SK-N-SH (cell line): Measurements from ENCODE around the gene LNPEP. TPM values are rescaled to one million over a fixed set of nuclear protein-coding genes. Genes with fewer than 3 reads are reported as not detected.

Experiments
- CTCF ChIA-PET: fragments of 300-600, 350-600 bp; formaldehyde crosslinking; extraction: SDS; loops from one replicate; lab custom pipeline; 2021; lab: Yijun Ruan, JAX
- POLR2A ChIA-PET: fragments of 350-600 bp; sonication (Branson Sonifier 250); formaldehyde crosslinking; extraction: SDS; loops from one replicate; lab custom pipeline; 2020; ENCODE audit warnings: antibody characterized with exemption, inconsistent platforms; lab: Yijun Ruan, JAX
- DNase-seq: peaks from one replicate; pipeline ENCODE4 v3.0.0; 2012
- H2AFZ ChIP-seq: fragments of 200-600 bp; sonication (generic); 2 replicates; pipeline ENCODE4 v1.8.1; 2016; ENCODE audit warnings: antibody characterized with exemption, mild to moderate bottlenecking, low read depth
- H3F3A ChIP-seq: fragments of 200-600 bp; sonication (generic); replicated peaks from 2 replicates; pipeline ENCODE3; 2016; ENCODE audit warnings: antibody characterized with exemption, mild to moderate bottlenecking; ENCODE audit not compliant: insufficient read depth
- H3K27ac ChIP-seq, 2 experiments: fragments of 200-500 bp in 1 of 2; fragments of 200-600 bp in 1 of 2; sonication (Bioruptor generic) in 1 of 2; sonication (generic), shearing (Covaris generic) in 1 of 2; 2 replicates each; pipeline versions ENCODE4 v1.5.1 to v1.6.1; 2014 to 2016; ENCODE audit warnings: low read depth in 2 of 2, inconsistent platforms in 1 of 2, low read length in 1 of 2, mild to moderate bottlenecking in 1 of 2, mixed read lengths in 1 of 2
- H3K27me3 ChIP-seq: fragments of 200-600 bp; sonication (generic), shearing (Covaris generic); 2 replicates; pipeline ENCODE4 v1.6.1; 2016; ENCODE audit warnings: mixed run types; ENCODE audit not compliant: insufficient read depth
- H3K36me3 ChIP-seq, 2 experiments: fragments of 200-500 bp in 1 of 2; fragments of 200-600 bp in 1 of 2; sonication (Bioruptor generic) in 1 of 2; sonication (generic) in 1 of 2; replicated peaks in 1 of 2; 2 replicates each; pipeline versions ENCODE3 to v1.5.1; 2014 to 2016; ENCODE audit warnings: low read length in 1 of 2, mild to moderate bottlenecking in 1 of 2; ENCODE audit not compliant: insufficient read depth in 2 of 2, control insufficient read depth in 1 of 2
- H3K4me1 ChIP-seq, 2 experiments: fragments of 200-500 bp in 1 of 2; fragments of 200-600 bp in 1 of 2; sonication (Bioruptor generic) in 1 of 2; sonication (generic), shearing (Covaris generic) in 1 of 2; 2 replicates each; pipeline versions ENCODE4 v1.5.1 to v1.6.1; 2014 to 2016; ENCODE audit warnings: low read depth in 1 of 2, low read length in 1 of 2, mixed run types in 1 of 2; ENCODE audit not compliant: insufficient read depth in 2 of 2, control insufficient read depth in 1 of 2
- H3K4me2 ChIP-seq: fragments of 200-600 bp; sonication (generic), shearing (Covaris generic); 2 replicates; pipeline ENCODE4 v1.6.1; 2017; ENCODE audit warnings: mixed run types
- H3K4me3 ChIP-seq, 2 experiments: fragments of 200-500 bp in 1 of 2; fragments of 200-600 bp in 1 of 2; sonication (Bioruptor generic) in 1 of 2; sonication (generic), shearing (Covaris generic) in 1 of 2; 2 replicates each; pipeline versions ENCODE4 v1.5.1 to v1.8.1; 2014 to 2016; ENCODE audit warnings: low read depth in 2 of 2, inconsistent platforms in 1 of 2, low read length in 1 of 2, mild to moderate bottlenecking in 1 of 2, mixed read lengths in 1 of 2, moderate library complexity in 1 of 2
- H3K79me2 ChIP-seq: fragments of 200-600 bp; sonication (generic); 2 replicates; pipeline ENCODE4 v1.8.1; 2017; ENCODE audit warnings: mild to moderate bottlenecking; ENCODE audit not compliant: insufficient read depth
- H3K9ac ChIP-seq: fragments of 200-600 bp; sonication (generic); 2 replicates; pipeline ENCODE4 v1.6.1; 2017; ENCODE audit warnings: mixed run types
- H3K9me2 ChIP-seq: fragments of 200-600 bp; sonication (generic); 2 replicates; pipeline ENCODE4 v1.6.1; 2017; ENCODE audit warnings: mixed run types
- H3K9me3 ChIP-seq: fragments of 200-600 bp; sonication (generic); 2 replicates; pipeline ENCODE4 v1.6.1; 2017; ENCODE audit warnings: mixed run types, mild to moderate bottlenecking, moderate library complexity
- H4K20me1 ChIP-seq: fragments of 200-600 bp; sonication (generic); 2 replicates; pipeline ENCODE4 v1.6.1; 2017; ENCODE audit warnings: mild to moderate bottlenecking, mixed run types; ENCODE audit not compliant: insufficient read depth
- CTCF ChIP-seq: fragments of 200-600 bp; sonication (generic); IDR thresholded peaks from 2 replicates; pipeline ENCODE4 v1.6.1; 2017; ENCODE audit warnings: antibody characterized with exemption, mild to moderate bottlenecking, moderate library complexity
- ELF1 ChIP-seq: IDR thresholded peaks from 2 replicates; pipeline ENCODE4 v1.4.0; 2012
- EZH2phosphoT487 ChIP-seq: fragments of 200-600 bp; sonication (generic); IDR thresholded peaks from 2 replicates; pipeline ENCODE4 v1.6.1; 2017; ENCODE audit warnings: low read depth, mixed run types, mild to moderate bottlenecking, antibody characterized with exemption, moderate library complexity, borderline replicate concordance
- FOSL2 ChIP-seq: IDR thresholded peaks from 2 replicates; pipeline ENCODE4 v1.4.0; 2012; ENCODE audit warnings: low read depth, mild to moderate bottlenecking, moderate library complexity, borderline replicate concordance
- FOXJ3 ChIP-seq: sonication (generic); formaldehyde crosslinking; IDR thresholded peaks from 2 replicates; pipeline ENCODE4 v1.5.1; 2020; ENCODE audit warnings: mild to moderate bottlenecking, missing genetic modification reagents
- FOXM1 ChIP-seq: IDR thresholded peaks from 2 replicates; pipeline ENCODE4 v1.4.0; 2012; ENCODE audit warnings: low read depth, mild to moderate bottlenecking
- GABPA ChIP-seq: IDR thresholded peaks from 2 replicates; pipeline ENCODE4 v1.4.0; 2012; ENCODE audit warnings: low read depth, mild to moderate bottlenecking
- JUND ChIP-seq: IDR thresholded peaks from 2 replicates; pipeline ENCODE4 v1.4.0; 2012
- NRF1 ChIP-seq: IDR thresholded peaks from 2 replicates; pipeline ENCODE4 v1.6.1; 2012; ENCODE audit warnings: low read depth, mild to moderate bottlenecking, low read length
- PBX3 ChIP-seq: IDR thresholded peaks from 2 replicates; pipeline ENCODE4; 2012
- POLR2AphosphoS5 ChIP-seq: IDR thresholded peaks from 2 replicates; pipeline ENCODE4 v1.6.1; 2012; ENCODE audit warnings: low read depth, low read length
- REST ChIP-seq: IDR thresholded peaks from 2 replicates; pipeline ENCODE4 v1.6.1; 2012; ENCODE audit warnings: mild to moderate bottlenecking, low read depth, low read length, moderate library complexity
- SIN3A ChIP-seq: IDR thresholded peaks from 2 replicates; pipeline ENCODE4 v1.6.1; 2012; ENCODE audit warnings: low read depth, mild to moderate bottlenecking, low read length, moderate library complexity, borderline replicate concordance
- TCF12 ChIP-seq: IDR thresholded peaks from 2 replicates; pipeline ENCODE4 v1.4.0; 2012
- TEAD4 ChIP-seq: IDR thresholded peaks from 2 replicates; pipeline ENCODE4 v1.4.0; 2012; ENCODE audit warnings: mild to moderate bottlenecking, borderline replicate concordance; ENCODE audit not compliant: insufficient read depth
- USF1 ChIP-seq: IDR thresholded peaks from 2 replicates; pipeline ENCODE4 v1.4.0; 2012; ENCODE audit warnings: low read depth, borderline replicate concordance
- YY1 ChIP-seq: IDR thresholded peaks from 2 replicates; pipeline ENCODE4 v1.4.0; 2012; ENCODE audit warnings: low read depth, mild to moderate bottlenecking
- WGBS: methylation state at CpG from one replicate; pipeline ENCODE4 v1.1.6; 2017; ENCODE audit warnings: low lambda C conversion rate; 5-methylcytosine and 5-hydroxymethylcytosine counted together
- polyA plus RNA-seq, 3 experiments: library from polyadenylated mRNA; depleted of rRNA; stranded (reverse); fragments of >200 nt; gene quantifications; 2 replicates each; pipeline ENCODE4 v1.2.3, GENCODE V29; 2012

Gene LNPEP
- polyA plus RNA-seq, 1 of the 3 experiments (the other 2 are of a cell fraction), result 4.3 TPM

GRCh38 chr5:96905864-96906263 is 30.0 kb upstream of the LNPEP start:
- POLR2A ChIA-PET, result no interaction called here

More at GRCh38 chr5:96905864-96906263, 30.0 kb upstream of the LNPEP start:
- H3K36me3 ChIP-seq, result no peaks in the 10 kb centered on the region
- no peaks in the 10 kb centered on the region for H3K9me3 ChIP-seq
- no peaks in the 10 kb centered on the region for H3K27me3 ChIP-seq
- no peak overlapping the region for H3K9ac ChIP-seq
- no peak for DNase-seq
- no peak overlapping the region for H3K27ac ChIP-seq
- H3F3A ChIP-seq, result no peaks in the 10 kb centered on the region
- no peaks in the 10 kb centered on the region for H4K20me1 ChIP-seq
- no peak for TF ChIP-seq USF1
- no peak for TF ChIP-seq TCF12
- TF ChIP-seq ELF1, result no peak
- TF ChIP-seq SIN3A, result no peak
- TF ChIP-seq JUND, result no peak
- no peak for TF ChIP-seq FOXJ3 (CRISPR knock-in tag)
- no peak for TF ChIP-seq GABPA
- TF ChIP-seq CTCF, result no peak
- TF ChIP-seq EZH2phosphoT487, result no peak
- no peak for TF ChIP-seq FOXM1
- TF ChIP-seq FOSL2, result no peak
- no peak for TF ChIP-seq YY1
- TF ChIP-seq PBX3, result no peak
- TF ChIP-seq NRF1, result no peak
- TF ChIP-seq POLR2AphosphoS5, result no peak
- TF ChIP-seq REST, result no peak
- TF ChIP-seq TEAD4, result no peak
- no peaks in the 10 kb centered on the region for H3K9me2 ChIP-seq
- H3K79me2 ChIP-seq, result no peaks in the 10 kb centered on the region
- H3K4me2 ChIP-seq, result no peak overlapping the region
- CTCF ChIA-PET, result no interaction called here
- H3K4me1 ChIP-seq, result no peaks in the 10 kb centered on the region
- no peak overlapping the region for H2AFZ ChIP-seq
- WGBS, result 92% methylated on average over 3 of the region's 3 CpGs
- no peak overlapping the region for H3K4me3 ChIP-seq
